Neutrophil (primary cell): ENCODE data around the gene RGMA.
A peak's percentile ranks its signal among the peaks of the same experiment; 100 is the strongest.
"Not testable (repeated sequence)": the region's sequence is repeated elsewhere in the genome, so short reads cannot be mapped to it uniquely, and the experiment has no call there.

Experiments used
- H3K27ac ChIP-seq: fragments of 200-600 bp; sonication (generic); 2 replicates; pipeline ENCODE4 v1.5.1; 2016; ENCODE audit warnings: mild to moderate bottlenecking, moderate library complexity
- H3K27me3 ChIP-seq: fragments of 200-600 bp; sonication (generic); 2 replicates; pipeline ENCODE4 v1.6.0; 2016; ENCODE audit warnings: mild to moderate bottlenecking
- H3K36me3 ChIP-seq: fragments of 200-600 bp; sonication (generic); 2 replicates; pipeline ENCODE4 v1.5.1; 2017
- H3K4me1 ChIP-seq, 2 experiments: fragments of 200-600 bp in 1 of 2; sonication (generic) in 1 of 2; 1 replicate in 1 of 2; 2 replicates in 1 of 2; pipeline versions ENCODE4 v1.5.1 to v1.6.1; 2013 to 2016; ENCODE audit warnings: low read depth in 1 of 2, low read length in 1 of 2, mild to moderate bottlenecking in 1 of 2, moderate library complexity in 1 of 2; ENCODE audit not compliant: control insufficient read depth in 1 of 2, insufficient read depth in 1 of 2
- H3K4me3 ChIP-seq, 2 experiments: fragments of 200-600 bp in 1 of 2; sonication (generic) in 1 of 2; 1 replicate in 1 of 2; 2 replicates in 1 of 2; pipeline ENCODE4 v1.5.1; 2013 to 2016; ENCODE audit warnings: low read depth in 1 of 2, low read length in 1 of 2, mild to moderate bottlenecking in 1 of 2, moderate library complexity in 1 of 2
- H3K9me3 ChIP-seq: fragments of 200-600 bp; sonication (generic); 2 replicates; pipeline ENCODE4 v1.5.1; 2016
- TF ChIP-seq, protein P1 (sequence below): fragments of 200-600 bp; sonication (generic); IDR thresholded peaks from 2 replicates; pipeline ENCODE4 v1.5.1; 2016; ENCODE audit warnings: antibody characterized with exemption

The RGMA gene

DNA sequence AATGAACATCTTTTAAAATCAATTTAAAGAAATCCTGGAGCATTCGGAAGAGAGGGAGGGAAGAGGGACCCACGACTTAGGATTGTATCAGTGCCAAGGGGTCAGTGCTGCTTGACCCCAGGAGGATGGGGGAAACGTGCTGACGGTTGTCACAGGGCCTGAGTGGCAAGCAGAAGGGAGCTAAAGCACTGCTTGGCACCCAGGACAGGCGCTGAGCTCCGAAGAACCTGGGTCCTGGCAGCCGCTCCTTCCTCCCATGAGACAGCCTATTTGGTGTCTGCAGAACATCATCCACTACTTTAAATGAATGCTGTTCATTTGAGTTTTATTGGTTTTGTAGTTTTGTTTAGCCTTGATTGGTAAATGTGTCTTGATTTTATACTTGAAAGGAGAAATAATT, 54.5 kb downstream of the RGMA start:
- no peaks in the 10 kb centered on the region for H3K27me3 ChIP-seq
- TF ChIP-seq, protein P1, sequence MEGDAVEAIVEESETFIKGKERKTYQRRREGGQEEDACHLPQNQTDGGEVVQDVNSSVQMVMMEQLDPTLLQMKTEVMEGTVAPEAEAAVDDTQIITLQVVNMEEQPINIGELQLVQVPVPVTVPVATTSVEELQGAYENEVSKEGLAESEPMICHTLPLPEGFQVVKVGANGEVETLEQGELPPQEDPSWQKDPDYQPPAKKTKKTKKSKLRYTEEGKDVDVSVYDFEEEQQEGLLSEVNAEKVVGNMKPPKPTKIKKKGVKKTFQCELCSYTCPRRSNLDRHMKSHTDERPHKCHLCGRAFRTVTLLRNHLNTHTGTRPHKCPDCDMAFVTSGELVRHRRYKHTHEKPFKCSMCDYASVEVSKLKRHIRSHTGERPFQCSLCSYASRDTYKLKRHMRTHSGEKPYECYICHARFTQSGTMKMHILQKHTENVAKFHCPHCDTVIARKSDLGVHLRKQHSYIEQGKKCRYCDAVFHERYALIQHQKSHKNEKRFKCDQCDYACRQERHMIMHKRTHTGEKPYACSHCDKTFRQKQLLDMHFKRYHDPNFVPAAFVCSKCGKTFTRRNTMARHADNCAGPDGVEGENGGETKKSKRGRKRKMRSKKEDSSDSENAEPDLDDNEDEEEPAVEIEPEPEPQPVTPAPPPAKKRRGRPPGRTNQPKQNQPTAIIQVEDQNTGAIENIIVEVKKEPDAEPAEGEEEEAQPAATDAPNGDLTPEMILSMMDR, result no peak
- no peak overlapping the region for H3K27ac ChIP-seq
- H3K4me1 ChIP-seq, result peaks cover 30 to 48% of the 10 kb centered on the region in 2 experiments
- no peaks in the 10 kb centered on the region for H3K36me3 ChIP-seq
- H3K4me3 ChIP-seq, result no peak overlapping the region
- H3K9me3 ChIP-seq, result no peaks in the 10 kb centered on the region

DNA sequence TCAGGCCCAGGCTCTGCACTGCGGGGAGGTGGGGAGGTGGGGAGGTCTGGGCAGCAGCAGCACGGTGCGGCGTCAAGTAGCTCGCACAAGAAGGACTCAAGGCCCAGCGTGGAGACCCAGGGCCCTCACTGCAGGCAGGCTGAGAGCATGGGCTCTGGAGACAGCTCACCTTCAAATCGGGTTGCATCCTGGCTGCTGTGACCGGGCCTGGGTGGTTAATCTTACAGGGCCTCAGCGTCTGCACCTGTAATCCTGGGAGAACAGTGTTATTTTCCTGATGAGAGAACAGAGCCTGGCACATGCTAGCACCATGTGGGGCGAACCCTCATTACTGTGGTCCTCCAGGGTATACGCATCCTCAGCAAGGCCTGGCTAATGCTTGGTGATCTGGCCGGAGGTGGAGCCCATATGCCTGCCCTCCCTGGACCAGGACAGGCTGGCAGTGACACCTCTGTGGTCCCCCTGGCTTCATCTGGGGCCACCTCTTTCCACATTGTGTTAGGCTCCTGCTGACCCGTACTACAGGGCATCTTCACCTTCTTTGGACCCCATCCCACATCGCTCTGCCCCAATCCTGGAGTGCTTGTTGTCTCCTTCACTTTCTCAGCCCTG, 55.5 kb downstream of the RGMA start:
- Histone ChIP-seq H3K27ac (no peak overlapping the region), H3K4me1 (peaks cover 39 to 53% of the 10 kb centered on the region in 2 experiments), H3K36me3 (no peaks in the 10 kb centered on the region), H3K4me3 (no peak overlapping the region), H3K27me3 (no peaks in the 10 kb centered on the region), H3K9me3 (no peaks in the 10 kb centered on the region)
- TF ChIP-seq, protein P1, result no peak

- not testable (repeated sequence) for H3K9me3 ChIP-seq, H3K36me3 ChIP-seq, H3K27me3 ChIP-seq, H3K4me3 ChIP-seq, H3K27ac ChIP-seq
- peaks cover 48 to 55% of the 10 kb centered on the region in 2 experiments for H3K4me1 ChIP-seq
Measured at GRCh38 chr15:93032515-93033206, 56.4 kb downstream of the RGMA start.

GRCh38 chr15:93031557-93032384, 57.2 kb downstream of the RGMA start:
- H3K27me3 ChIP-seq, H3K36me3 ChIP-seq, H3K27ac ChIP-seq, H3K9me3 ChIP-seq, H3K4me3 ChIP-seq: not testable (repeated sequence)
- H3K4me1 ChIP-seq, result peaks cover 49 to 55% of the 10 kb centered on the region in 2 experiments

DNA sequence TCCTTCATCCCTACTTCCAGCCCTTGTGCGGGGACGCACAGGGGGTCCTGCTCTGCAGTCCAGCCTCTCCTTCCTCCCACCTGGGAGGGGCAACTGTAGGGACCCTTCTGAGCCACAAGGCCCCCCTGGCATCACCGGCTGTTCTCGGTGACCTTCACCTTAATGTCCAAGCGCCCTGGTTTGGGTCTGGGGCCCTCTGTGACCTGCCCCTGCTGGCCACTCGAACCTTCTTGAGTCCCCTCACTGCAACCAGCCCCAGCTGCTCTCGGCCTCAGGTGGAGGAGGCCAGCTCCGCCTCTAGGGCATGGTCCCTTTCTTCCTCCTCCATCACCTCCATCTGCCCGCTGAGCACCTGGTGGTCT, 57.9 kb downstream of the RGMA start:
- Histone ChIP-seq H3K4me1 (peaks cover 49 to 55% of the 10 kb centered on the region in 2 experiments), H3K27ac (no peak overlapping the region), H3K9me3 (no peaks in the 10 kb centered on the region), H3K36me3 (peaks cover 11% of the 10 kb centered on the region), H3K27me3 (no peaks in the 10 kb centered on the region), H3K4me3 (no peak overlapping the region)
- TF ChIP-seq, protein P1, result no peak

GRCh38 chr15:93030430-93031102, 58.4 kb downstream of the RGMA start:
- peaks cover 13% of the 10 kb centered on the region for H3K36me3 ChIP-seq

More at GRCh38 chr15:93030430-93031102, 58.4 kb downstream of the RGMA start:
- Histone ChIP-seq H3K9me3 (no peaks in the 10 kb centered on the region), H3K4me3 (peak overlapping the region in 1 of 2 experiments; percentile 51), H3K4me1 (peaks cover 52 to 55% of the 10 kb centered on the region in 2 experiments), H3K27me3 (no peaks in the 10 kb centered on the region), H3K27ac (peak overlapping the region; percentile 92)
- TF ChIP-seq, protein P1, result peak; percentile 86
